GM12865 (cell line): ENCODE data around the gene STX19.
A peak's percentile ranks its signal among the peaks of the same experiment; 100 is the strongest.
"Not testable (repeated sequence)": the region's sequence is repeated elsewhere in the genome, so short reads cannot be mapped to it uniquely, and the experiment has no call there.

Experiments used
- DNase-seq: peaks from one replicate; pipeline ENCODE4 v3.0.0; 2010; ENCODE audit warnings: low read depth
- H3K4me3 ChIP-seq: 2 replicates; pipeline ENCODE4 v1.5.1; 2011; ENCODE audit warnings: mild to moderate bottlenecking, low read depth, low read length, control low read depth
- TF ChIP-seq, protein P1 (sequence below): IDR thresholded peaks from 2 replicates; pipeline ENCODE4 v1.5.1; 2011; ENCODE audit warnings: low read length, control low read depth, low read depth, inconsistent platforms; ENCODE audit not compliant: insufficient read depth; ENCODE audit errors: missing control alignments

STX19 gene

DNA sequence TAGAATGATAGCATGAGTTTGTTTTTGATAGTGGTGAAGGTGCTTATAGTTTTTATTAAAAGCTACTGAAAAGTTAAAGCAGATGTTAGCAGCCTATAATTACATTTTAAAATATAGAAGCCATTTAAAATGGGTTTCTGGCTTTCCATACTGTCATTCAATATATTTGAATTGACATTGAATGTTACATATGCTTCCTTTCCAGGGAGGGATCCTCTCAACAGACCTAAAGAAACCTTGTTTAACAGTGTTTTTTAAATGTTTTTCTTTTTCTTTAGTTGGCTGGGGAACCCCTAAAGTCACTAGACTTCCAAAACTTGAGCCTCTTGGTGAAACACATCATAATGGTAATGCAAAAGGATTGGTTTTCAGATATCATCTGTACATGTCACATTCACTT is 22.1 kb upstream of the STX19 start:
- TF ChIP-seq, protein P1, sequence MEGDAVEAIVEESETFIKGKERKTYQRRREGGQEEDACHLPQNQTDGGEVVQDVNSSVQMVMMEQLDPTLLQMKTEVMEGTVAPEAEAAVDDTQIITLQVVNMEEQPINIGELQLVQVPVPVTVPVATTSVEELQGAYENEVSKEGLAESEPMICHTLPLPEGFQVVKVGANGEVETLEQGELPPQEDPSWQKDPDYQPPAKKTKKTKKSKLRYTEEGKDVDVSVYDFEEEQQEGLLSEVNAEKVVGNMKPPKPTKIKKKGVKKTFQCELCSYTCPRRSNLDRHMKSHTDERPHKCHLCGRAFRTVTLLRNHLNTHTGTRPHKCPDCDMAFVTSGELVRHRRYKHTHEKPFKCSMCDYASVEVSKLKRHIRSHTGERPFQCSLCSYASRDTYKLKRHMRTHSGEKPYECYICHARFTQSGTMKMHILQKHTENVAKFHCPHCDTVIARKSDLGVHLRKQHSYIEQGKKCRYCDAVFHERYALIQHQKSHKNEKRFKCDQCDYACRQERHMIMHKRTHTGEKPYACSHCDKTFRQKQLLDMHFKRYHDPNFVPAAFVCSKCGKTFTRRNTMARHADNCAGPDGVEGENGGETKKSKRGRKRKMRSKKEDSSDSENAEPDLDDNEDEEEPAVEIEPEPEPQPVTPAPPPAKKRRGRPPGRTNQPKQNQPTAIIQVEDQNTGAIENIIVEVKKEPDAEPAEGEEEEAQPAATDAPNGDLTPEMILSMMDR, result no peak
- no peak overlapping the region for H3K4me3 ChIP-seq
- DNase-seq, result no peak

GRCh38 chr3:94049267-94049666 is 20.9 kb upstream of the STX19 start:
- no peak overlapping the region for H3K4me3 ChIP-seq
- peak; percentile 9 for DNase-seq
- TF ChIP-seq, protein P1, result no peak

DNA sequence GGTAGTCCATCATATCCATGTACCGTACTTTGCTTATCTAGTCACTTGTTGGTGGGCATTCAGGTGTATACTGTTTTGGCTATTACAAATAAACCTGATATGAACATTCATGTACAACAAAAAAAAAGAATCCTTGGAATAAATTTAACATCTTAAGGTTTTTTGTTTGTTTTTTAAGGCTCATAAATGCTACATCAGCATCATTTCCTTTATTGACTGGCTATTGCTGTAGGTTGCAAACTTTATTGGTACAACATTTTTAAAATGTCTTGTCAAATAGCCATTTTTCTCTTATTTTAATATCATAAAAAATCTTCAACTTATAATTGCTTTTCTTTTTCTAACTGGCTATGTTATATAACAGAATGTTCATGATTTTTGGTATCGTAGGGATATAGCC is 18.1 kb upstream of the STX19 start:
- H3K4me3 ChIP-seq, result no peak overlapping the region
- DNase-seq, result no peak
- TF ChIP-seq, protein P1, result no peak

GRCh38 chr3:94044100-94044936 is 15.9 kb upstream of the STX19 start:
- DNase-seq, H3K4me3 ChIP-seq: not testable (repeated sequence)

DNA sequence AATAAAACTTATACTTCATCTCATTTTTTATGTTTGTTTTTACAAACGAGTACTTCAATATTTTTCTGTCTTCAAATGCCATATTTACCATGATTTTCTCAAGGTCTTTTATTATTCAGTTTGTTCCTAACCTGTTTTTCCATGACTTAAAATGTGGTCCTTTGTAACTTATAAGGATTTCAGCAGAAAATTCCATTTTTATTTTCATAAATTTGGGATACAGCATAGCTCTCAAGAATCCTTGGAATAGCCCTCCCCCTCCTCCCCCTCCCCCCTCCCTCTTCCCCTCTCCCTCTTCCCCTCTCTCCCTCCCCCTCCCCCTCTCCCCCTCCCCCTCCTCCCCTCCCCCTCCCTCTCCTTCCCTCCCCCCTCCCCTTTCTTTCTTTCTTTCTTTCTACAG is 14.9 kb upstream of the STX19 start:
- TF ChIP-seq, protein P1, result no peak
- no peak overlapping the region for H3K4me3 ChIP-seq
- no peak for DNase-seq

DNA sequence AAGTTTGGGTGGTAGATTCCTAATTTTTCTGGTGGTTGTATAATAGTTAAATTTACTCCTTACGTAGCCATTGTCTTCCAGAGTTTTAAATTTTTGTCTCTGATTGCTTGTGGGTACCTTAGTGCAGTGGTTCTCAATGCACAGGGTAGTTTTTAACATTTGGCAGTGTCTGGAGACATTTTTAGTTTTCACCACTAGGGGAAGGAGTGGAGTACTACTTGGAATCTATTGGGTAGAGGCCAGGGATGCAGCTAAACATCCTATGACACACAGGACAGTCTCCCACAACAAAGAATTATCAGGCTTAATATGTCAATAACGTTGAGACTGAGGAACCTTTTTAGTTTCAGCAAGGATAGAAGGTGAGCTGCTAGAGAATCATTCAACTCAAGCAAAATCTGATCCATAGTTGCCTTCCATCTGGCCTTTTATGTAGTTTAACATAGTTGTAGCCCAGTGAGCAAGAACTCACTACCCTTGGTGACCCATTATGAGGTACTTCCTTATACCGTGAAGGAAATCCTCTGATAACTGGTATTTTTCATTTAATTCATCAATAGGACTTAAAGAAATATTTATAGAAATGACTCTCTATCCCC is 8.6 kb upstream of the STX19 start:
- DNase-seq, result peak; percentile 26
- TF ChIP-seq, protein P1, result peak; percentile 55

GRCh38 chr3:94026623-94027022 is 1.8 kb downstream of the STX19 start:
- TF ChIP-seq, protein P1, result no peak
- no peak overlapping the region for H3K4me3 ChIP-seq
- no peak for DNase-seq

More for the DNA sequence above, 8.6 kb upstream of the STX19 start:
- no peak overlapping the region for H3K4me3 ChIP-seq
